ENCODE measurements around the gene DYNLT1. TPM values are rescaled to one million over a fixed set of nuclear protein-coding genes. Genes with fewer than 3 reads are reported as not detected.
"Not testable (repeated sequence)": the region's sequence is repeated elsewhere in the genome, so short reads cannot be mapped to it uniquely, and the experiment has no call there.

DYNLT1 gene
- total RNA-seq, 1 experiment from 2014 or later: 105 TPM

DNA sequence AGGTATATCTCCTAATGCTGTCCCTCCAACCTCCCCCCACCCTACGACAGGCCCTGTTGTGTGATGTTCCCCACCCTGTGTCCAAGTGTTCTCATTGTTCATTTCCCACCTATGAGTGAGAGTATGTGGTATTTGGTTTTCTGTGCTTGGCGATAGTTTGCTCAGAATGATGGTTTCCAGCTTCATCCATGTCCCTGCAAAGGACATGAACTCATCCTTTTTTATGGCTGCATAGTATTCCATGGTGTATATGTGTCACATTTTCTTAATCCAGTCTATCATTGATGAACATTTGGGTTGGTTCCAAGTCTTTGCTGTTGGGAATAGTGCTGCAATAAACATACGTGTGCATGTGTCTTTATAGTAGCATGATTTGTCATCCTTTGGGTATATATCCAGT, 29.9 kb downstream of the DYNLT1 start:
- not testable (repeated sequence) for H2AFZ ChIP-seq (ENCODE audit: low read length); H4K20me1 ChIP-seq (ENCODE audit: control insufficient read depth, insufficient read depth, insufficient read length); H2BK20ac ChIP-seq (ENCODE audit: low read depth, low read length, poor library complexity, severe bottlenecking); H3K79me1 ChIP-seq (ENCODE audit: insufficient read depth, low read depth, low read length, poor library complexity, severe bottlenecking); H2BK15ac ChIP-seq (ENCODE audit: low read depth, low read length); H3K27ac Mint-ChIP-seq; H2AK5ac ChIP-seq (ENCODE audit: insufficient read length, low read length); H3K4me3 Mint-ChIP-seq; H3K27ac ChIP-seq (ENCODE audit: insufficient read length, low read depth, low read length); H2BK12ac ChIP-seq (ENCODE audit: insufficient read length, low read depth, low read length); H3K27me3 Mint-ChIP-seq (ENCODE audit: low read depth); H3K27me3 ChIP-seq (ENCODE audit: insufficient read depth, low read length); H3K9me3 Mint-ChIP-seq; H3K9ac ChIP-seq (ENCODE audit: extremely low read depth, insufficient read length, low read length); H2BK5ac ChIP-seq (ENCODE audit: insufficient read length, low read length); H4K91ac ChIP-seq (ENCODE audit: insufficient read length, low read depth, low read length); H4K5ac ChIP-seq (ENCODE audit: insufficient read length, low read depth, low read length); H3K18ac ChIP-seq (ENCODE audit: insufficient read length, low read depth, low read length); H3K4me1 ChIP-seq (ENCODE audit: insufficient read depth, low read length); H3K4me2 ChIP-seq (ENCODE audit: insufficient read depth, insufficient read length, low read length); H3K79me2 ChIP-seq (ENCODE audit: insufficient read depth, low read length); H2BK120ac ChIP-seq (ENCODE audit: low read depth, low read length, poor library complexity, severe bottlenecking); H3K9me3 ChIP-seq (ENCODE audit: control insufficient read depth, low read depth, low read length); DNase-seq; H4K8ac ChIP-seq (replicated peaks; ENCODE audit: insufficient read length, low read depth, low read length); H3K23ac ChIP-seq (ENCODE audit: insufficient read length, low read depth, low read length); H3K56ac ChIP-seq (ENCODE audit: insufficient read length, low read depth, low read length); H3K4ac ChIP-seq (ENCODE audit: low read depth, low read length); H3K14ac ChIP-seq (ENCODE audit: insufficient read depth, low read length); H3K23me2 ChIP-seq (ENCODE audit: insufficient read length, low read depth, low read length, poor library complexity, severe bottlenecking); H3T11ph ChIP-seq (ENCODE audit: low read length)
- no CpG with 5 or more reads among the region's 3 CpGs for WGBS (ENCODE audit: extremely low coverage, insufficient read length, low lambda C conversion rate)
- peaks cover 32 to 77% (median 56%) of the 10 kb centered on the region in 3 experiments for H3K36me3 Mint-ChIP-seq (ENCODE audit: insufficient read depth in 1 of 3, low read depth in 3 of 3)
- H3K4me1 Mint-ChIP-seq: peaks cover 19 to 22% of the 10 kb centered on the region in 2 experiments
